GM19240 (cell line): Measurements from ENCODE around the gene TRMT2B.
"Not testable (repeated sequence)": the region's sequence is repeated elsewhere in the genome, so short reads cannot be mapped to it uniquely, and the experiment has no call there.

Experiments
- DNase-seq: peaks from one replicate; pipeline ENCODE4 v3.0.0; 2011; ENCODE audit warnings: low spot score; ENCODE audit not compliant: insufficient read length

TRMT2B gene, protein sequence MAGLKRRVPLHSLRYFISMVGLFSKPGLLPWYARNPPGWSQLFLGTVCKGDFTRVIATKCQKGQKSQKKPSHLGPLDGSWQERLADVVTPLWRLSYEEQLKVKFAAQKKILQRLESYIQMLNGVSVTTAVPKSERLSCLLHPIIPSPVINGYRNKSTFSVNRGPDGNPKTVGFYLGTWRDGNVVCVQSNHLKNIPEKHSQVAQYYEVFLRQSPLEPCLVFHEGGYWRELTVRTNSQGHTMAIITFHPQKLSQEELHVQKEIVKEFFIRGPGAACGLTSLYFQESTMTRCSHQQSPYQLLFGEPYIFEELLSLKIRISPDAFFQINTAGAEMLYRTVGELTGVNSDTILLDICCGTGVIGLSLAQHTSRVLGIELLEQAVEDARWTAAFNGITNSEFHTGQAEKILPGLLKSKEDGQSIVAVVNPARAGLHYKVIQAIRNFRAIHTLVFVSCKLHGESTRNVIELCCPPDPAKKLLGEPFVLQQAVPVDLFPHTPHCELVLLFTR

DNA sequence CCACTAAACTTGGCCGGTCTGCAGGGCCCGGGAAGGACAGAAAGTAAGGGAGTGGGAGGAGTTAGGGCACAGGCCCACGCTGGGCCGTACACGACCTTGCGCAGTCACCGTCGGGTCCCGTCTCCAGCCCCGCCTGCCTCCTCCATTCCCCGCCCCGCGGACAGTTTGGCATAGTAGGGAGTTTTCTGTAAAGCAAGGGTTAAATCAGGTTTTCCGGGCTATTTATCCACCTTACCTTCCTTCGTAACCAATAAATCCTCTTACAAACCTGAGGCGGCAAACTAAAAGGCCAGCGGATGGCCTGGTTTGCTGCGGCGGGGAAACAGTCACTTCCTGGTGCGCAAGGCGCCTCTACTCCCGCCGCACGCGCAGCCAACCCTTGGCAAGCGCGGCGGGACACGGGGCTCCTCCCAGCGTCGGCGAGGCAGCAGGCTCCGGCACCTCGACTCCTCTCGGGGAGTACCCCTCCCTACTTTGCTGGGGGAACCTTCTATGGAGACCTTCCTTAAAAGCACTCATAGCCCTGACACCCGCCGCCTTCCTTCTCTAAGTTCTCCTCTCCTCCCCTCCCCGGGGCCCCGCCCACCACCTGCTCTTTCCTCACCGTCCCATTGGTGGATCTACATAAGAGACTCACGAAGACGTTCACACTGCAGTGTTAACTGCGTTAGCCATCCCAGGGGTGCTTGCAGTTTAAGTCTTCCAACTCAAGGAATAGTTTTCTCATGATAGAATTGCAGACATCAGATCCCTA, at the start of gene TRMT2B:
Gene TRMT2B (minus strand): TSS at position 563 of the 754 bp plus-strand sequence. CDS start 9,822 bp downstream, outside the sequence.
- peak; percentile 43 for DNase-seq

DNA sequence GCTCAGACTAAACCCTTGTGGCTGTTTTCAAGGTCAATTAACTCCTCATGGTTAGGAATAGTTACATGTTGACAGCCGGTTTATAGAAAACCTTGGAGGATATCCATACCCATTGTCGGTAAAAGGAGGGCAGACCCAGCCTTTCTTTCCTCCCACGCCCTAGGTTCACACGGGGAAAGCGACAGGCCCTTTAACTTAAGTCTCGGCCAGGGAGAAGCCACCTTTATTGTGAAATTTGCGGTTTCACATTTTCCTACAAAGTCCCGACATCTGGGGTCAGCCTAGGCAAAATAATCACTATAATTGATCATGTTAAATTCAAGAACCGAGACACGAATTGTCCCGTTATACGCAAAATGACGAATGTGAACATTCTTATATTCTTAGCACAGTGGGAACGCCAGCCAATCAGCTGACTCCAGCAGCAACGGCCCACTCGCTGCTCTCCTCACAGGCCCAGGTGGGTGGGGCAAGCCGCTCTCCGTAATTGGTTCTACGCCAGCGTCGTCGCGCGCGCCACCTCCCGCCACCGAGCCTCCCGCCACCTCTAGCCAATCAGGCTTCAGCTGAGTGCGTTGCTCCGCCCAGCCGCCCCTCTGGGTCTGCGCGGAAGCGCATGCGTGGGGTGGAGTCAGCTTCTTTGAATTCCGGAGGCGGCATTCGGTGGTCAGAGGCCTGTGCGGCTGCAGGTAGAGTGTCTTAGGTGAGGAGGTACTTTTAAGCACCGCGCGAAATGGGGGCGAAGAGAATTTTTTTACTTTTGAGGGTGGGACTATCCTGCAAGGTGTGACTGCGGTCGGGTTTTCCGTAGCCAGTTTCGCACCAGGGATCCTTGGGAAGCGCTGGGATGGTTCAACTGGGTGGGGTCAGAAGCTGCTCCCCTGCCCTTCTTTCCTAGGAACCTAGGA, 45.9 kb upstream of the TRMT2B start, which contains the start of gene CENPI:
Gene CENPI (plus strand): TSS at position 659 of the 908 bp plus-strand sequence. CDS start 2,867 bp downstream, outside the sequence.
- DNase-seq, result peak; percentile 81

DNA sequence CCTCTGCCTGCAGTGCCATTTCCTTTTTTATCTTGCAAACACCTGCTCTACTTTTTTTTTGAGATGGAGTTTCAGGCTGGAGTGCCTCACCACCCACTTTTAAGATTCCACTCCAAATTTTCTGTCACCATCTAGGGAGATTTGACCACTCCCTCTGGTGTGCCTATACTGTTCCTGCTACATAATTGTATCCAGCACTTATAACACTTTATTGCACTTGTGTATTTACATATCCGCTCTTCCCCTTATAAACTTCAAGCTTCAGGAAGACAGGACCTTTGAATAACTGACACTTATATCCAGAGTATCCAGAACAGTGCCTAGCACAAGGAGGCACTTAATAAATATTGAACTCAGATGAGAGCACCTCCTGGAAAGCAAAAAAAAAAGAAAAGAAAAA, 39.9 kb upstream of the TRMT2B start:
- no peak for DNase-seq

DNA sequence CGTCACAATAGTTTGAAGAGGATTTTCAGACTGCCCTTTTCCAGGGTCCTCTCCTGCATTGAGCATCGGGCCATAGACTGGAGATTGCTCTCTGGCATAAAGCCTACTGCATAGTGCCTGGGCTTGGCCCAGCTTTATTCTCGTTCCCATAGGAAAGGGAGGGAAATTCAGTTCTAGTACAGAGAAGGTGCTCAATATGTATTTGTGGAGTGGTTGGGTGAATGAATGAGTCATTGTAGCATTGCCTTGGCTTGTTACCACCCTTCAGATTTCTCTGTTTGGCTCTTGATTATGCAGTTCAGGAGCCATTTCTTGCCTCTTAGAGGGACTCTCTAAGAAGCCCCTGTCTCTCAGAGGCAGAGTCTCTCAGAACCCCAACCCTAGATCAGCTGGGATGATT, 29.3 kb upstream of the TRMT2B start:
- DNase-seq, result no peak

DNA sequence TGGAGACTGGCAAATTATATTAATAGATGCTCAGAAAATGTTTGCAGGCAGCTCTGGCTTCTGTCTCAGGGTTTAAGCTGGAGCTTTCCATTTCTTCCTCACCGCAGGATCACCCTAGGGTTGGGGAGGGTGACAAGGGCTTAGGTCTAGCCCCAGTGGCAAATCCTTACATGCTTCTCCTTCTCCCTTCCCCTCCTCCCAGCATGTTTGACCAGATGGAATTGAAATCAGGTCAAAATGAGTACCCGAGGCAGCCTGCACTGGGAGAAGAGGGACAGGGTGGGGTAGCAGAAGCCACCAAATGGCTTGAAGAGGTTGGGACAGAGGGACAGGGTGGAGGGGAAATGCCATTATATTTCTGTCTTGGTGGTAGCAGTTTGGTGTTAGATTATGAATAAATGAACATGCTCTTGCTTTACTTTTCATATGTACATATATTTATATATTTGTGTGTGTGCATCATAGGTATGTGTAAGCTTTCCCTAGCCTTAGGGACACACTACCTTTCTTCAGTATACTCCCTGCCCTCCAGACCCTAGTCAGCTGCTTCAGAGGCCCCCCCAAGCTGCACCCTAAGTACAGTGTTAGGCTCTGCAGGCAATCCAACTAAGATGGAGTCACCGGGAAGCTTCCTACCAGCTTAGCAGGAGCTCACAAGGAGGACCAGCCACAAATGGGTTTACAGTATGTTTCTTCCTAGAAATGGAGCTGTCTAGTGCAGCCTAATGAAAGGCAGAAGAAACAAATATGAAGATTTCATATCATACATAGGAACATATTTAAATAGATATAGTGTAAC, 28.6 kb upstream of the TRMT2B start:
- no peak for DNase-seq

DNA sequence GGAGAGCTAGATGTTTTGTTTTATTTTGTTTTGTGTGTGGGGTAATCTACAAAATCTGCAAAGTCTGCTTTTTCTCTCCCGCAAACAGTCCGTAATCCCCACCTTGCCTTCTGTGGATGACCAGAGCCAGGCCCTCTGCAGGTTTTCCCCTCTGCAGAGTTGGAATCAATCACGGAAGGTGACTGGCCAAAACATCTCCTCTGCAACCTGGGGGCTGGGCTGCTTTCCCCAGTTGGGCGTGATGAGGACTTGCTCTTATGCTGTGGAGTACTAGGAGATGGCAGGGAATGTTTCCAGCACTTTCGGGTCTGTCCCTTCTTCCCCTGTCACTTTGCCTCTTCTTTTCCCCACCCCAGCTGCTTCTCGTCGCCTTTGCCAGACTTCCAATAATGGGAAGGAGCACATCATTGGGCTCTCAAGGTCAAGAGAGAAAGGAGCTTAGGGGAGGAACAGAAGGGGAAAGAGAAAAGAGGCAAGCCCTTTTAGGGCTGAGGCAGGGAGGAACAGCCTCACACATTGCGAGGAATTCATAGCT, 27.9 kb upstream of the TRMT2B start:
- DNase-seq, result no peak

DNA sequence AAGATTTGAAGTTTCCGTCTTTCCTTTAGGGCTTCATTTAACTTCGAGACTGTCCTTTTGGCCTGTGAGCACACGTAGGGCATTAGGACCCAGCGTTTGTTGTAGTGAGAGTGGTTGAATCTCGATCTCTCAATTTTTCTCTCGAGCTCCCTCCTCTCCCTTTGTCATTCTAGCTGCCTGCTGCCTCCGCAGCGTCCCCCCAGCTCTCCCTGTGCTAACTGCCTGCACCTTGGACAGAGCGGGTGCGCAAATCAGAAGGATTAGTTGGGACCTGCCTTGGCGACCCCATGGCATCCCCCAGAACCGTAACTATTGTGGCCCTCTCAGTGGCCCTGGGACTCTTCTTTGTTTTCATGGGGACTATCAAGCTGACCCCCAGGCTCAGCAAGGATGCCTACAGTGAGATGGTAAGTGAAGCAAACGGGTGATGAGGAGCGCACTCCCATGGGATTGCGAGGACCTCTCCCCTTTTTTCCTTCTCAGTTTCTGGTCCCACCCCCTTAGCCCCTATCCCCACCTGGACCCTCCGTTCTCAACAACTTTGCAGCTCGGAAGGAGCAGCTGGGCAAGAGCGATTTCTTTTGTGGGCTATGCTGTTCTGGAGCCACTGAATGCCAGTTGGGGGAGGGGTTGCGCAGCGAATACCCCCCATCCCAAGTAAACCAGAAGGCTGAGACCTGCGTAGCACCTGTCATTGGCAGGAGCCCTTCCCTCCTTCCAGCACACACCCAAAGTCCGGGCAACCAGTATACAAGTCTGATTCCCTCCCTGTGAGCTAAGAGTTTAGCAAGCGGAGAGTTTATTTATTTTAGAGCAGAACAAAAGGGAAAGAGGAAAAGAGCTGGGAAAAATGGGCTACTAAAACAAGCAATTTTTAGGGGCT, 27.0 kb upstream of the TRMT2B start, which contains the start of gene TMEM35A:
Gene TMEM35A (plus strand): TSS at position 164 of the 883 bp plus-strand sequence. CDS start 124 bp downstream, at position 288.
- no peak for DNase-seq

DNA sequence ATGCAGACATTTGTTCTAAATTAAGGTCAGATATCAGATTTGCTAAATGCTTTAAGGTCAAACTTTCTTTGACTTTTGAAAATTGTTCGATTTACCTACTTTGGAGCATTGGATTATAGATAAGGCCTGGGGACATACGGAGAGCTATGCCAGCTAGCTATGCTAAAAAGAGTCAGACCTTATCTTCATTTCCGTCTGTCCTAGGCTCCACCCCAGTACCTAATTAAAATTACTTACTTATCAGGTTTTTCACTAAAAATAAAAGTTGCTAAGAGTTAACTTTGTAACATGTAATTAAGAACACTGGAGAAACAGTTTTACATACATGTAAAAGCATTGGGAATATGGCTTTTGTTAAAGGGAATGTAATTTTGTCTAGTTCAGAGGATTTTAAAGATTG, 19.7 kb upstream of the TRMT2B start:
- no peak for DNase-seq

DNA sequence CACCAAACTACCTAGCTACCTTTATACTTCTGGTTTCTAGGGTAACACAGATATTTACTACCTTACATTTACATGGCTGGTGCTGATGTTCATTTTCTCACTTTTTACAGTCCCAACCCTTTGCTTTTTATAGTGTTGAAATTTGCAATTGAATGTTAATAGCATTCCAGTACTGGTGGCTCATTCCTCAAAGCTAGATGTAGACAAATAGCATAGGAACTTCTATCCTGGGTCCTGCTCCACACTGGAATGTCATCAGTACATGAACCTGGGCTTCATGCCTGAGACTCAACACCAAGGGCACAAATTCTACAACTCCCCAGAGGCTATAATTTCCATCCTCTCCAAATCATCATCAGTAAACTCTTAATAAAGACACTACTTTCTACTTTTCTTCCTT, 10.3 kb upstream of the TRMT2B start:
- DNase-seq, result no peak

DNA sequence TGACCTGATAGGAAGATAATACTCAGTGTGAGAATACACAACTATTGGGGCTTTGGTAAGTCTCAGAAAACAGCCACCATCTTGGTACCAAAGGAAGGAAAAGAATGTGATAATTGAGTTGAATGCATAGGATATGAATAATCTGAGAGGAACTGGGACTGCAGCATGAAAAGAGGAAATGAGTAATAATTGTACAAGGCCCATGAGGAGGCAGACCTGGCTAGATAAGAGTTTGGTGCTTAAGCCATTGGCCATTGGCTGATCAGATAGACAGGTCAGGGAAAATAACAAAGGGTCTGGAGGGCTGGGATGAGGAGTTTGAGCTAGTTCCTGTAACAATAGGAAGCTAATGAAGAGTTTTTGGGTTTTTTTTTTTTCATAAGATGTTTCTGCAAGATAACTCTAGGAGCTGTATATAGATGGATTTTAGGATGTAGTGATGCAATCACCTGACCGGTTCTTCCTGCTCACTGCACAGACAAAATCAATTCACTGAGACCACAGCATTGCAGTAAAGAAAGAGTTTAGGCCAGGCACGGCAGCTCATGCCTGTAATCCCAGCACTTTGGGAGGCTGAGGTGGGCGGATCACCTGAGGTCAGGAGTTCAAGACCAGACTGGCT, 5.3 kb upstream of the TRMT2B start:
- DNase-seq, result peak; percentile 14

DNA sequence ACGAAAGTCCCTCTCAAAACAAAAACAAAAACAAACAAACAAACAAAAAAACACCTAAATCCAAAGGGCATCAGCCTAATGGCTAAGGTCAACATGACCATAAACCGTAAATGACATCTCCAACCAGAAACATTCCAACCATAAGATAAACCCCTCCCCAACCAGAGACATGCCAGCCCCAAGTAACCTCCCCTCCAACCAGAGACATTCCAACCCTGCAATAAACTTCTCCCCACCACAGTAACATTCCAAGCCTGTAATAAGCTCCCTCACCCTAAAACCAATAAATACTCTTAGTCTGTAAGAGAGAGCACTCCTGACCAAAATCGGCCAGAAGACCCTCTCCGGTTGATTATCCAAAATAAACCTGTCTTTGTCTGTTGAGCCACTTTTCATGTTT, 4.6 kb upstream of the TRMT2B start:
- not testable (repeated sequence) for DNase-seq

DNA sequence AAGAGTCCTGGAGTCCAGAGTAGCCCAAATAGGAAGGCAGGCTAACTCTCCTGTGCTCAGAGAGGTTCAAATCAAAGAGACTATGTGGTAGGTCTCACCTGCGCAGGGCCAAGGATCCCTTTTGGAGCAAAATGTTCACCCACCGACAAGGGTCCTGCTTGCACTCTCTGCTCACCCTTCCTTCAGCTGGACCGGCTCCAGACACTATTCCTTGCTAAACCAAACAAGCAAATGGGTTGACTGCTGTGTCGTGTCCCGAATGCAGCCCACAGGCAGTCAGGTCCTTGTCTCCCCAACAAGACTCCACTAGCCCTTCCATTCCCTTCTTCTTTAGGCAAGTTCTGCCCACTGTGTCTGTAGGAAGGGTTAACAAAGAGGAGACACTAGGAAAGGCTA, 760 bp downstream of the TRMT2B start:
- no peak for DNase-seq

DNA sequence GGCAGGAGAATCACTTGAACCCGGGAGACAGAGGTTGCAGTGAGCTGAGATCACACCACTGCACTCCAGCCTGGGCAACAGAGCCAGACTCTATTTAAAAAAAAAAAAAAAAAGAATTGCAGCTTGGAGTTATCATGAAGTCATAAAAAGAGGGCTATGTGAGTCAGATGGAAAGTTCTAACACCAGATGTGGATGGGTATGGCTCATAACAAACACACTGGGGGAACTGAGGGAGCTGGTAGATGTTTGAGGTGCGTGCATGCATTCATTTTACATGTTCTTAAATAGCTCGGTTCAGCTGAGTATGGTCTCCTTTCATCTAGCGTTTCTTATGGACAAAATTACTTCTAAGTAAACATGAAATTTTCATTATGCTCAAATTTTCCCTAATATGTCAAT, 11.7 kb downstream of the TRMT2B start:
- no peak for DNase-seq

DNA sequence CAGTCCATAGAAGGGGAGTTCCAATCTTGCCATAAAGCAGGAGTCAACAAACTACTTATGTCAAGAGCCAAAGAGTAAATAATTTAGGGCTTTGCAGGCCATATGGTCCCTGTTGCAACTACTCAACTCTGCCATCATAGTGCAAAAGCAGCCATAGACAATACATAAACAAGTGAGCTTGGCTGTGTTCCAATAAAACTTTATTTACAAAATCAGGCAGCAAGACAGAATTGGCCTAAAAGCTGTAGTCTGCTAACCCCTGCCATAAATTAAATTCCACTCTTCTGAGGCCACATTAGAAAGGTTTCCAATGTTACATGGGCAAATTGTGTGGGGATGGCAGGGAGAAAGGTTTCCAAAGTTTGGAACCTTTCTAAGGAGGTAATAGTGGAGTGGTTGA, 14.7 kb downstream of the TRMT2B start:
- no peak for DNase-seq

DNA sequence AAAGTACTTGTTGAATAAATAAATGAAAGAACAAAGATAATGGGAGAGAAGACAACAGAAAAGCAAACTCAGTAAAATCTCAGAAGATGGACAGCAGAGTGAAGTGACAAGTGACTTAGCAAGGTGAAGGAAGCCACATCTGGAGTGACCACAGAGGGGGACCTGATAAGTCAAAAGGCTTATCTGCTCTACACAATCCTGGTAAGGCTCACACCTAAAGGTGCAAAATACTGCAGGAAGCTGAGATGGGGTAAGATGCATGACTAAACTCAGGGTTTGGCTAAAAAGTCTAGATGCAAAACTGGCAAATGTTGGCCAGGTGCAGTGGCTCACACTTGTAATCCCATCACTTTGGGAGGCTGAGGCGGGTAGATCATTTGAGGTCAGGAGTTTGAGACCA, 22.2 kb downstream of the TRMT2B start:
- no peak for DNase-seq

DNA sequence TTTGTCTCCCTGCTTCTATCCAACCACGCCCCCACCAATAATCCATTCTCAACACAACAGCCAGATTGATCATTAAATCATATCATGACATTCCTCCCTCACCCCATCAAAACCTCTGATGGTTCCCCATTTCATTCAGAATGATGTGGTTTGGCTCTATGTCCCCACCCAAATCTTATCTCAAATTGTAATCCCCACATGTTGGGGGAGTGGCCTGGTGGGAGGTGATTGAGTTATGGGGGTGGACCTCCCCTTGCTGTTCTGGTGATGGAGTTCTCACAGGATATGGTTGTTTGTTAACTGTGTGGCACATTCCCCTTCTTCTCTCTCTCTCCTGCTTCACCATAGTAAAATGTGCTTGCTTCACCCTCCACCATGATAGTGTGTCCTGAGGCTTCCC, 23.3 kb downstream of the TRMT2B start:
- no peak for DNase-seq

DNA sequence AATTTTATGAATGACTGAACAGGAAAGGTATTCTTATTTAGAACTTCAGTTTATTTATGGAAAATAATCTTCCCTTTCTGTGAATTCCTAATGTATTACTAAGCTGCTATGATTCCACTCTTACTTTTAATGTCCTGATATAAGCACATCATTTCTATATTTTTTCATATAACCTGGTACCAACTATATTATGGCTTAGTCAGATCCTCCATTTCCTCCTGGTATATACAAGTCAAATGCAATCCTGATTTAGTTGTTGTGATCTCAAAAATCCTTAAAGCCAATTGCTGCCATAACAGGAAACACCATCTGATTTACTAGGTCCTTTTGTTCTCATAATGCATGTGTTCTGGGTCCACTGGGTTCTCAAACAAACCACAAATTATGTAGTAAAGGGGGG, 26.8 kb downstream of the TRMT2B start:
- DNase-seq, result no peak

DNA sequence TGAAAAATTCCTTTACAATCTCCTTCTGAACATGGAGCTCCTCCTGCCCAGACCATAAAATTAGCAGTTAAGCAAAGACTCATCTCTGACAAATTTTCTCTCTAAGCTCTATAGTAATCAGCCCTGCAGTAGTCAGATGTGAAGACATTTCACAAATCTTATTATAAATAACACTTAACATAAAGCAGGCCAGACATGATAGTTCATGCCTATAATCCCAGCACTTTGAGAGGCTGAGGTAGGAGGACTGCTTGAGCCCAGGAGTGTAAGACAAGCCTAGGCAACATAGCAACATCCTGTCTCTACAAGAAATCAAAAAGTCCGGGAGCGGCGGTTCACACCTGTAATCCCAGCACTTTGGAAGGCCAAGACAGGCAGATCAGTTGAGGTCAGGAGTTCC, 29.9 kb downstream of the TRMT2B start:
- no peak for DNase-seq

DNA sequence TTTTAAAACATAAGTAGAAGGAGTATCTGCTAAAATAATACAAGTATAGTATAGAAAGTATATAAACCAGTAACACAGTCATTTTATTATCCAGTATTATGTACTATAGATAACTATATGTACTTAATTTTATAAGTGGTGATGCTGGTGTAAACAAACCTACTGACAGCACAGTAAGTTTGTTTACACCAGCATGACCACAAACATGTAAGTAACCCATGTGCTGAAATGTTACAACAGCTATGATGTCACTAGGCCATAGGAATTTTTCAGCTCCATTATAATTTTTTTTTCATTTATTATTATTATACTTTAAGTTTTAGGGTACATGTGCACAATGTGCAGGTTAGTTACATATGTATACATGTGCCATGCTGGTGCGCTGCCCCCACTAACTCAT, 39.9 kb downstream of the TRMT2B start:
- not testable (repeated sequence) for DNase-seq
